GM10266 (cell line): ENCODE results near the gene DDAH1.

Experiments
- DNase-seq: peaks from one replicate; pipeline ENCODE4 v3.0.0; 2012; ENCODE audit errors: extremely low spot score
- CTCF ChIP-seq: IDR thresholded peaks from 2 replicates; pipeline ENCODE4 v1.5.1; 2012; ENCODE audit warnings: mild to moderate bottlenecking, low read depth; ENCODE audit not compliant: control insufficient read depth, insufficient read depth; ENCODE audit errors: missing control alignments

DDAH1 gene

GRCh38 chr1:85421179-85421578 lies 43.8 kb downstream of the DDAH1 start:
- DNase-seq: no peak
- no peak for TF ChIP-seq CTCF

GRCh38 chr1:85420199-85420598 lies 44.8 kb downstream of the DDAH1 start:
- no peak for DNase-seq
- no peak for TF ChIP-seq CTCF

- DNase-seq: no peak
- no peak for TF ChIP-seq CTCF
Observed at GRCh38 chr1:85417876-85418275, 47.1 kb downstream of the DDAH1 start.

GRCh38 chr1:85417017-85417416 lies 47.9 kb downstream of the DDAH1 start:
- TF ChIP-seq CTCF: no peak
- DNase-seq: no peak

- TF ChIP-seq CTCF: no peak
- DNase-seq: no peak
Observed at GRCh38 chr1:85413169-85413568, 51.8 kb downstream of the DDAH1 start.

GRCh38 chr1:85411567-85412305 lies 53.2 kb downstream of the DDAH1 start:
- no peak for TF ChIP-seq CTCF
- DNase-seq: no peak

- TF ChIP-seq CTCF: no peak
- DNase-seq: no peak
Observed at GRCh38 chr1:85409516-85409915, 55.4 kb downstream of the DDAH1 start.
